Measurements from ENCODE around the gene TMPRSS6. TPM values are rescaled to one million over a fixed set of nuclear protein-coding genes. Genes with fewer than 3 reads are reported as not detected.
A peak's percentile ranks its signal among the peaks of the same experiment; 100 is the strongest.

TMPRSS6 gene
- polyA plus RNA-seq, 3 donors: not detected

GRCh38 chr22:37112084-37112728 lies 2.7 kb upstream of the TMPRSS6 start:
- Histone ChIP-seq H3K36me3 (replicated peaks in 1 of 2; ENCODE audit: control insufficient read depth in 1 of 2, insufficient read depth in 2 of 2, low read length in 2 of 2) (no peaks in the 10 kb centered on the region), H3K79me2 (ENCODE audit: insufficient read depth, low read length) (no peaks in the 10 kb centered on the region), H3K9me3 (replicated peaks in 1 of 2; ENCODE audit: control insufficient read depth in 1 of 2, insufficient read depth in 1 of 2, low read length in 2 of 2) (no peaks in the 10 kb centered on the region), H3K4me2 (replicated peaks; ENCODE audit: extremely low read depth, low read length, poor library complexity, severe bottlenecking) (no peak overlapping the region), H2AFZ (ENCODE audit: insufficient read depth, low read depth, low read length, poor library complexity, severe bottlenecking) (no peak overlapping the region), H3K27ac (ENCODE audit: low read depth in 1 of 2, low read length in 2 of 2) (no peak overlapping the region), H3K4me3 (replicated peaks in 1 of 3; ENCODE audit: low read depth in 2 of 3, low read length in 3 of 3) (no peak overlapping the region), H3K4me1 (ENCODE audit: control insufficient read depth in 1 of 2, insufficient read depth in 2 of 2, low read length in 2 of 2) (no peaks in the 10 kb centered on the region), H3K27me3 (ENCODE audit: control insufficient read depth in 2 of 2, insufficient read depth in 2 of 2, low read length in 2 of 2) (no peaks in the 10 kb centered on the region), H4K20me1 (ENCODE audit: insufficient read depth, low read length) (no peaks in the 10 kb centered on the region), H3K9ac (ENCODE audit: insufficient read depth, low read length, poor library complexity, severe bottlenecking) (no peak overlapping the region)
- Mint-ChIP-seq H3K4me1 (no peaks in the 10 kb centered on the region), H3K9me3 (peaks cover 0 to 2% (median 0%) of the 10 kb centered on the region in 7 donors), H3K27ac (peak overlapping the region in 1 of 7 donors; percentile 30), H3K27me3 (ENCODE audit: low read depth in 3 of 3) (peaks cover 4 to 13% (median 9%) of the 10 kb centered on the region in 3 donors), H3K4me3 (no peak overlapping the region), H3K36me3 (no peaks in the 10 kb centered on the region)
- no peak for DNase-seq
- TF ChIP-seq CTCF (IDR thresholded peaks at IDR 0.05): no peak
- intact Hi-C loops (cut with micrococcal nuclease): no loop called here
- 81% methylated on average over 7 of the region's 12 CpGs for WGBS (ENCODE audit: insufficient coverage)

GRCh38 chr22:37111156-37111717 lies 1.7 kb upstream of the TMPRSS6 start:
- intact Hi-C loops (cut with micrococcal nuclease): no loop called here
- no peak for TF ChIP-seq CTCF (IDR thresholded peaks at IDR 0.05)
- no peak overlapping the region for H3K4me3 ChIP-seq (replicated peaks in 1 of 3; ENCODE audit: low read depth in 2 of 3, low read length in 3 of 3)
- H4K20me1 ChIP-seq (ENCODE audit: insufficient read depth, low read length): no peaks in the 10 kb centered on the region
- over 99% methylated on average over 13 of the region's 13 CpGs for WGBS (ENCODE audit: insufficient coverage)
- H3K36me3 ChIP-seq (replicated peaks in 1 of 2; ENCODE audit: control insufficient read depth in 1 of 2, insufficient read depth in 2 of 2, low read length in 2 of 2): no peaks in the 10 kb centered on the region
- DNase-seq: no peak
- H3K27ac Mint-ChIP-seq: no peak overlapping the region
- H3K4me3 Mint-ChIP-seq: no peak overlapping the region
- no peaks in the 10 kb centered on the region for H3K27me3 ChIP-seq (ENCODE audit: control insufficient read depth in 2 of 2, insufficient read depth in 2 of 2, low read length in 2 of 2)
- no peak overlapping the region for H3K27ac ChIP-seq (ENCODE audit: low read depth in 1 of 2, low read length in 2 of 2)
- H3K4me1 Mint-ChIP-seq: no peaks in the 10 kb centered on the region
- H3K4me2 ChIP-seq (replicated peaks; ENCODE audit: extremely low read depth, low read length, poor library complexity, severe bottlenecking): no peak overlapping the region
- no peak overlapping the region for H2AFZ ChIP-seq (ENCODE audit: insufficient read depth, low read depth, low read length, poor library complexity, severe bottlenecking)
- peaks cover 5 to 8% (median 7%) of the 10 kb centered on the region in 3 donors for H3K27me3 Mint-ChIP-seq (ENCODE audit: low read depth in 3 of 3)
- H3K36me3 Mint-ChIP-seq: no peaks in the 10 kb centered on the region
- no peak overlapping the region for H3K9ac ChIP-seq (ENCODE audit: insufficient read depth, low read length, poor library complexity, severe bottlenecking)
- H3K4me1 ChIP-seq (ENCODE audit: control insufficient read depth in 1 of 2, insufficient read depth in 2 of 2, low read length in 2 of 2): no peaks in the 10 kb centered on the region
- no peaks in the 10 kb centered on the region for H3K9me3 Mint-ChIP-seq
- no peaks in the 10 kb centered on the region for H3K9me3 ChIP-seq (replicated peaks in 1 of 2; ENCODE audit: control insufficient read depth in 1 of 2, insufficient read depth in 1 of 2, low read length in 2 of 2)
- H3K79me2 ChIP-seq (ENCODE audit: insufficient read depth, low read length): no peaks in the 10 kb centered on the region

Data from CD14-positive monocyte (primary cell).